ENCODE measurements around the gene ADRA2B. TPM values are rescaled to one million over a fixed set of nuclear protein-coding genes. Genes with fewer than 3 reads are reported as not detected.

ADRA2B gene
- total and polyA plus RNA-seq, 2 donors (not counting 1 experiment from before 2014, with no cell fraction given): 0.27 to 0.46 TPM

DNA sequence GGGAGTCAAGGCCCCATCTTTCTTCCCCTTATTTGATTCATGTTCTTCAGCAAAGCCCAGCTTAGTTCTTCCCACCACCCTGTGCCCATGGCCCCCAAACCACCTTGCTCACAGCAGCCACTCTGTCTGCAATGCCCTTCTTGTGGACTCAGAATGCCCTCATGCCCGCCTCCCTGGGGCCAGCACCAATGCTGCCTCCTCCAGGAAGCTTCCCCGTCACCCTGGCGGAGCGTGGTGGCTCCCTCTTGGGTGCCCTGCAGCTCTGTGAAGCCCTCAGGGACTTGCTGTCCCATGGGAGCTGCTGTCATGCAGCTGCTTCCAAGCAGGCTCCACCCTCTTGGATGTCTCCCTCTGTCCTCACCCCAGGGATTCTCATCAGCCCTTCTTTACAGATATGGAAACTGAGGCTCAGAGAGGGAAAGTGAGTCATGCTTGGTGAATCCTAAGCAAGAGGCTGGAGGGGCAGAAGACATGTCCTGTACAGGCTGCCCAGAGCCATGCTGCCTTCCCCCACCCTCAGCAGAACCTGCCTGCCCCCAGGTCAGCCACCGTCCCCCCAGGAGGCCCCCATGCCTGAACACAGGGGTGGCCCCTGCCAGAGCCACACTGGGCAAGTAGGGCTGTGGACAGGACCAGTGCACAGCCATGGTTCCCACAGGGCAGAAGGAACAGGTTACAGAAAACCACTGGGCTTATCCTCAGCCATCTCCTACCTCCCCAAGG is 40.7 kb upstream of the ADRA2B start:
- H3K9me3 ChIP-seq (ENCODE audit: control extremely low read depth in 1 of 3, control insufficient read depth in 2 of 3, insufficient read depth in 1 of 3, low read length in 2 of 3): peaks cover 0 to 5% (median 0%) of the 10 kb centered on the region in 3 donors
- no peak overlapping the region for H3K4me3 ChIP-seq (ENCODE audit: control extremely low read depth in 1 of 5, extremely low read depth in 1 of 5, insufficient read depth in 1 of 5, low read depth in 2 of 5, low read length in 4 of 5)
- H3K36me3 ChIP-seq (replicated peaks in 1 of 2; ENCODE audit: control extremely low read depth in 1 of 2, control insufficient read depth in 1 of 2, extremely low read depth in 1 of 2, insufficient read depth in 2 of 2, low read length in 1 of 2): no peaks in the 10 kb centered on the region
- ChIA-PET POLR2A (interaction anchor here (3.0 to 4.2 kb wide), 2 partner anchors 11 to 16 kb away, joined by 8 to 47 read pairs; partner anchors contain the start of gene DUSP2), CTCF (interaction anchor here (1.0 to 4.1 kb wide), 6 partner anchors 8 to 108 kb away, joined by 3 to 36 read pairs (median 11); partner anchors contain the start of genes ASTL and DUSP2)
- no peaks in the 10 kb centered on the region for H4K20me1 ChIP-seq (ENCODE audit: control insufficient read depth, insufficient read depth, low read length, poor library complexity, severe bottlenecking)
- no peak overlapping the region for H3K9ac ChIP-seq (ENCODE audit: low read length)
- TF ChIP-seq, protein P1, sequence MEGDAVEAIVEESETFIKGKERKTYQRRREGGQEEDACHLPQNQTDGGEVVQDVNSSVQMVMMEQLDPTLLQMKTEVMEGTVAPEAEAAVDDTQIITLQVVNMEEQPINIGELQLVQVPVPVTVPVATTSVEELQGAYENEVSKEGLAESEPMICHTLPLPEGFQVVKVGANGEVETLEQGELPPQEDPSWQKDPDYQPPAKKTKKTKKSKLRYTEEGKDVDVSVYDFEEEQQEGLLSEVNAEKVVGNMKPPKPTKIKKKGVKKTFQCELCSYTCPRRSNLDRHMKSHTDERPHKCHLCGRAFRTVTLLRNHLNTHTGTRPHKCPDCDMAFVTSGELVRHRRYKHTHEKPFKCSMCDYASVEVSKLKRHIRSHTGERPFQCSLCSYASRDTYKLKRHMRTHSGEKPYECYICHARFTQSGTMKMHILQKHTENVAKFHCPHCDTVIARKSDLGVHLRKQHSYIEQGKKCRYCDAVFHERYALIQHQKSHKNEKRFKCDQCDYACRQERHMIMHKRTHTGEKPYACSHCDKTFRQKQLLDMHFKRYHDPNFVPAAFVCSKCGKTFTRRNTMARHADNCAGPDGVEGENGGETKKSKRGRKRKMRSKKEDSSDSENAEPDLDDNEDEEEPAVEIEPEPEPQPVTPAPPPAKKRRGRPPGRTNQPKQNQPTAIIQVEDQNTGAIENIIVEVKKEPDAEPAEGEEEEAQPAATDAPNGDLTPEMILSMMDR (IDR thresholded peaks at IDR 0.05): no peak
- no peak for TF ChIP-seq EZH2 (IDR thresholded peaks at IDR 0.05; ENCODE audit: borderline replicate concordance, insufficient read depth, low read depth, low read length, poor library complexity, severe bottlenecking)
- H3K79me2 ChIP-seq (ENCODE audit: control insufficient read depth, insufficient read depth, low read length): no peaks in the 10 kb centered on the region
- Mint-ChIP-seq H3K9me3 (ENCODE audit: insufficient read depth) (peaks cover 2% of the 10 kb centered on the region), H3K4me3 (peak overlapping the region; percentile 77), H3K27ac (peak overlapping the region; percentile 81), H3K4me1 (peaks cover 68% of the 10 kb centered on the region), H3K27me3 (no peaks in the 10 kb centered on the region)
- peaks cover 45 to 53% of the 10 kb centered on the region in 2 donors for H3K4me1 ChIP-seq (ENCODE audit: control insufficient read depth in 2 of 2, insufficient read depth in 2 of 2, low read length in 2 of 2)
- peak overlapping the region in 1 of 2 donors; percentile 44 for H3K27ac ChIP-seq (ENCODE audit: low read length in 2 of 2)
- peak overlapping the region; percentile 46 for H2AFZ ChIP-seq (ENCODE audit: insufficient read depth, low read depth, low read length, poor library complexity, severe bottlenecking)
- WGBS (ENCODE audit: insufficient coverage): 27% methylated on average over 5 of the region's 5 CpGs
- H3K27me3 ChIP-seq (replicated peaks in 1 of 4; ENCODE audit: control extremely low read depth in 1 of 4, control insufficient read depth in 3 of 4, insufficient read depth in 4 of 4, low read length in 3 of 4): no peaks in the 10 kb centered on the region
- intact Hi-C loops (cut with micrococcal nuclease): loop anchor here (1.0 to 2.0 kb wide), 2 partner anchors 9 to 18 kb away; no protein-coding TSS in a partner anchor
- H3K4me2 ChIP-seq (replicated peaks; ENCODE audit: low read depth, low read length, poor library complexity, severe bottlenecking): peak overlapping the region; percentile 69
- DNase-seq (peak; percentile 71), ATAC-seq (ENCODE audit: low read depth) (peak; percentile 77)
